Measurements from ENCODE around the gene ANKRD33B. TPM values are rescaled to one million over a fixed set of nuclear protein-coding genes. Genes with fewer than 3 reads are reported as not detected.

Gene ANKRD33B
- polyA plus RNA-seq, 1 donor (not counting 4 experiments of a cell fraction or from before 2014, with no cell fraction given): 1.9 TPM

DNA sequence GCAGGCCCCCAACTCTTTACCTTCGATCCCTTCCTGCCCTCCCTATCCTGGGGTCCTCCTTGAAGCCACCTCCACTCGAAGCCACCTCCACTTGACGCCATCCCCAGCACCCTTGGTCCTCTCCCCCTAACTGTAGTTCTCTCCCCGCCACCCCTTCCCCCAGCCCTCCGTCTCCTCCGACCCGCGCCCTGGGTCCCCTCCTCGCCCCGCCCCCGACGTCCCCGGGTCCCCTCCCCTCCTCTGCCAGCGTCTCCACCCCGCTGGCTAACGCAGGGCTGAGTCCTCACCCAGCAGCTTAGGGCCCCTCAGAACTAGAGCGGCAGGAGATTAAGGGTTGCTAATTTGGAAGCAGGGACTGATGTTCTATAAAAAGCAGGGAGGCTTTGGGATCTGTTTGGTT is 30.6 kb upstream of the ANKRD33B start:
- Histone ChIP-seq H3K9me1 (ENCODE audit: control insufficient read depth, extremely low read depth, insufficient read depth, low read length) (no peaks in the 10 kb centered on the region), H3K4me1 (ENCODE audit: control insufficient read depth, extremely low read depth, insufficient read depth, low read length) (peaks cover 5% of the 10 kb centered on the region), H3K4me2 (ENCODE audit: control insufficient read depth, extremely low read depth, insufficient read depth, low read depth, low read length) (no peak overlapping the region), H3K27ac (ENCODE audit: control insufficient read depth, insufficient read depth, low read length) (no peak overlapping the region), H3K9me3 (ENCODE audit: control insufficient read depth, low read depth, low read length) (peaks cover 2% of the 10 kb centered on the region), H3K36me3 (ENCODE audit: control insufficient read depth in 2 of 2, extremely low read depth in 1 of 2, insufficient read depth in 2 of 2, low read length in 2 of 2) (no peaks in the 10 kb centered on the region), H3K4me3 (ENCODE audit: control insufficient read depth in 2 of 3, extremely low read depth in 1 of 3, insufficient read depth in 2 of 3, low read depth in 1 of 3, low read length in 3 of 3) (no peak overlapping the region), H3K9ac (ENCODE audit: control insufficient read depth, extremely low read depth, insufficient read depth, low read length) (no peak overlapping the region), H3K79me2 (ENCODE audit: control insufficient read depth, insufficient read depth, low read length) (no peaks in the 10 kb centered on the region), H2AFZ (ENCODE audit: control insufficient read depth, low read length) (no peak overlapping the region), H3K27me3 (ENCODE audit: control insufficient read depth, extremely low read depth, insufficient read depth, low read length) (peaks cover 10% of the 10 kb centered on the region), H4K20me1 (ENCODE audit: control insufficient read depth, extremely low read depth, insufficient read depth, low read length) (no peaks in the 10 kb centered on the region)
- FAIRE-seq: no peak
- TF ChIP-seq, protein P1, sequence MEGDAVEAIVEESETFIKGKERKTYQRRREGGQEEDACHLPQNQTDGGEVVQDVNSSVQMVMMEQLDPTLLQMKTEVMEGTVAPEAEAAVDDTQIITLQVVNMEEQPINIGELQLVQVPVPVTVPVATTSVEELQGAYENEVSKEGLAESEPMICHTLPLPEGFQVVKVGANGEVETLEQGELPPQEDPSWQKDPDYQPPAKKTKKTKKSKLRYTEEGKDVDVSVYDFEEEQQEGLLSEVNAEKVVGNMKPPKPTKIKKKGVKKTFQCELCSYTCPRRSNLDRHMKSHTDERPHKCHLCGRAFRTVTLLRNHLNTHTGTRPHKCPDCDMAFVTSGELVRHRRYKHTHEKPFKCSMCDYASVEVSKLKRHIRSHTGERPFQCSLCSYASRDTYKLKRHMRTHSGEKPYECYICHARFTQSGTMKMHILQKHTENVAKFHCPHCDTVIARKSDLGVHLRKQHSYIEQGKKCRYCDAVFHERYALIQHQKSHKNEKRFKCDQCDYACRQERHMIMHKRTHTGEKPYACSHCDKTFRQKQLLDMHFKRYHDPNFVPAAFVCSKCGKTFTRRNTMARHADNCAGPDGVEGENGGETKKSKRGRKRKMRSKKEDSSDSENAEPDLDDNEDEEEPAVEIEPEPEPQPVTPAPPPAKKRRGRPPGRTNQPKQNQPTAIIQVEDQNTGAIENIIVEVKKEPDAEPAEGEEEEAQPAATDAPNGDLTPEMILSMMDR (optimal IDR thresholded peaks at IDR 0.05 in 1 of 3, IDR thresholded peaks at IDR 0.05 in 1 of 3, conservative IDR thresholded peaks at IDR 0.05 in 1 of 3; ENCODE audit: extremely low read depth in 1 of 3, insufficient read depth in 2 of 3, low read length in 3 of 3): no peak
- TF ChIP-seq EZH2 (IDR thresholded peaks at IDR 0.05; ENCODE audit: low read length): no peak
- no peak for DNase-seq (ENCODE audit: low read depth, low spot score)
- dilution Hi-C loops (cut with MboI; ENCODE audit: extremely low pct_ligation_motif_present, low sequenced_read_pairs): no loop called here

DNA sequence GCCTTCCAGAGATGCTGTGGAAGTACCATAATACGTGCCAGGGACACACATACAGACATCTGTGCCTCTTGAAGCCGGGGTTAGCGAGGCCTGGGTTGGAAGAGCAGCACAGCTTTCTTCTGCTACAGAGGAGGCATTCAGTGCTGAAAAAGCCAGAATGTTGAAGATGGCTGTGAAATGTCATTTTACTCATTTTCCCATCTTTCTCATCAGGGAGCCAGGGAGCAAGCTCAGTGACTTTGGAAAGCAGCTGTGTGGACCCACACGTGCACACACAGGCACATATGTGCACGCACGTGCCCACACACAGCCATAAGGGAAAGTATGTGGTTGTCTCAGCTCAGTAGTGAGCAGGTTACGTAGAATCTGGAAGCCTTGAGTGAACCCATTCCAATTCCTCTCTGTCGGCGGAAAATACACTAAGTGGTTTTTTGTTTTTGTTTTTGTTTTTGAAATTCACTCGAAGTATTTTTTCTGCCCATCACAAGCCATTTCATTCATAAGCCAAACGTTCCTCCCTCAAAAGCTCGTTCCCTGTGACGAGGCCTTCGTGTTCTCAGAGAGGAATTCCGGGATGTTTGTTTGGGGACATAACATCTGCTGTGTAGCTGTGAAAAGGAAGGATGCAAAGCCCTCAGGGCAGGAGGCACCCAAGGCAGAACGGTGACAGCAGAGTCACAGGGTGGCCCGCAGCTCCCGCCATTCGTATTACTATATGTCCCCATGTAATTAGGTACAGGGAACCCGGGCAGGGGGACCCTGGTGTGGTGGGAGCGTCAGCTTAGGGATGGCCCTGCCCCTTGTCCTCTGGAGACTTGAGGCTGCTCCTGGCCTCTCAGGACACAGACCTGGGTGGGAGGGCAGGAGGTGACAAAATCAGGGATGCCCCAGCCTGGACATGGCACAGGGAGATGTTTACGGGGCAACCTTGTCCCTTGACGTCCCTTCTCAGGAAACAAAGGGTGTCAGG is 29.0 kb upstream of the ANKRD33B start:
- H3K9me3 ChIP-seq (ENCODE audit: control insufficient read depth, low read depth, low read length): peaks cover 2% of the 10 kb centered on the region
- peaks cover 10% of the 10 kb centered on the region for H3K27me3 ChIP-seq (ENCODE audit: control insufficient read depth, extremely low read depth, insufficient read depth, low read length)
- DNase-seq (ENCODE audit: low read depth, low spot score) (no peak), FAIRE-seq (no peak)
- no peaks in the 10 kb centered on the region for H3K79me2 ChIP-seq (ENCODE audit: control insufficient read depth, insufficient read depth, low read length)
- H3K9ac ChIP-seq (ENCODE audit: control insufficient read depth, extremely low read depth, insufficient read depth, low read length): no peak overlapping the region
- dilution Hi-C loops (cut with MboI; ENCODE audit: extremely low pct_ligation_motif_present, low sequenced_read_pairs): no loop called here
- no peaks in the 10 kb centered on the region for H4K20me1 ChIP-seq (ENCODE audit: control insufficient read depth, extremely low read depth, insufficient read depth, low read length)
- H3K27ac ChIP-seq (ENCODE audit: control insufficient read depth, insufficient read depth, low read length): no peak overlapping the region
- peaks cover 16% of the 10 kb centered on the region for H3K4me1 ChIP-seq (ENCODE audit: control insufficient read depth, extremely low read depth, insufficient read depth, low read length)
- H3K36me3 ChIP-seq (ENCODE audit: control insufficient read depth in 2 of 2, extremely low read depth in 1 of 2, insufficient read depth in 2 of 2, low read length in 2 of 2): no peaks in the 10 kb centered on the region
- TF ChIP-seq, protein P1 (optimal IDR thresholded peaks at IDR 0.05 in 1 of 3, IDR thresholded peaks at IDR 0.05 in 1 of 3, conservative IDR thresholded peaks at IDR 0.05 in 1 of 3; ENCODE audit: extremely low read depth in 1 of 3, insufficient read depth in 2 of 3, low read length in 3 of 3): no peak
- TF ChIP-seq EZH2 (IDR thresholded peaks at IDR 0.05; ENCODE audit: low read length): no peak
- H3K9me1 ChIP-seq (ENCODE audit: control insufficient read depth, extremely low read depth, insufficient read depth, low read length): no peaks in the 10 kb centered on the region
- H3K4me3 ChIP-seq (ENCODE audit: control insufficient read depth in 2 of 3, extremely low read depth in 1 of 3, insufficient read depth in 2 of 3, low read depth in 1 of 3, low read length in 3 of 3): no peak overlapping the region
- no peak overlapping the region for H2AFZ ChIP-seq (ENCODE audit: control insufficient read depth, low read length)
- no peak overlapping the region for H3K4me2 ChIP-seq (ENCODE audit: control insufficient read depth, extremely low read depth, insufficient read depth, low read depth, low read length)

Measured in keratinocyte (primary cell).